Psoas muscle (tissue), 8 donors: Measurements from ENCODE around the gene PITPNC1. TPM values are rescaled to one million over a fixed set of nuclear protein-coding genes. Genes with fewer than 3 reads are reported as not detected.

Experiments
- ATAC-seq, 4 donors: fragments of 200-7000 bp; cut with Tn5 transposase; one replicate each; pipeline ENCODE4 v1.9.1; 2020; ENCODE audit warnings: moderate library complexity in 3 of 4, mild to moderate bottlenecking in 2 of 4
- DNase-seq, 2 donors: peaks; one replicate each; pipeline ENCODE4 v3.0.0-alpha.2; 2020
- H3K27ac ChIP-seq: fragments of 200-600 bp; one replicate; pipeline ENCODE4 v1.8.0; 2022
- H3K27me3 ChIP-seq, 3 donors: fragments of 200-600 bp in 1 of 3; one replicate each; pipeline versions ENCODE4 v1.6.1 to v1.8.0; 2013 to 2022; ENCODE audit warnings: low read length in 2 of 3, mild to moderate bottlenecking in 2 of 3, moderate library complexity in 1 of 3; ENCODE audit not compliant: insufficient read depth in 3 of 3
- H3K36me3 ChIP-seq, 2 donors: fragments of 200-600 bp in 1 of 2; one replicate each; pipeline versions ENCODE4 v1.6.1 to v1.8.0; 2013 to 2022; ENCODE audit warnings: low read depth in 1 of 2, mild to moderate bottlenecking in 1 of 2, moderate library complexity in 1 of 2; ENCODE audit not compliant: insufficient read depth in 1 of 2
- H3K4me1 ChIP-seq: fragments of 200-600 bp; one replicate; pipeline ENCODE4 v1.8.0; 2022
- H3K4me3 ChIP-seq: fragments of 200-600 bp; one replicate; pipeline ENCODE4 v1.8.0; 2022; ENCODE audit warnings: mild to moderate bottlenecking
- H3K9me3 ChIP-seq: fragments of 200-600 bp; one replicate; pipeline ENCODE4 v1.8.0; 2022
- WGBS, 3 donors: extraction: QIAGEN DNeasy Blood & Tissue Kit; methylation state at CpG; one replicate each; pipeline versions ENCODE4 v1.1.6 to v1.1.7; 2013; 5-methylcytosine and 5-hydroxymethylcytosine counted together
- intact Hi-C, 2 donors: fragments of 100-400 bp; cut with DNase I; formaldehyde crosslinking; loops; one replicate each; pipeline versions ENCODE4 v1.11.0 to v1.14.2; 2022
- polyA plus RNA-seq, 3 donors: library from polyadenylated mRNA; stranded (reverse); fragments of 200-250 nt; gene quantifications; one replicate each; pipeline ENCODE4 v1.2.3, GENCODE V29; 2013
- total RNA-seq, 4 donors: library from RNA; stranded (reverse); fragmentation: NEBNext Ultra II Directional in 2 of 4; extraction: Animal tissue kit (Norgen Biotek cat#: 25700) in 2 of 4; gene quantifications; one replicate each; pipeline versions ENCODE4 v1.2.1 to v1.2.4, GENCODE V29; 2021 to 2023
- TF ChIP-seq, protein P1 (sequence below): fragments of 200-600 bp; IDR thresholded peaks from one replicate; pipeline ENCODE4 v1.8.0; 2022; ENCODE audit warnings: antibody characterized with exemption
- donor health status: healthy with polysubstance abuse.
- donor health status: DM: no; HTN: no; CAD: no; lungs with moderate emphysema.
- donor health status: Bipolar disorder and iron deficiency.
- donor health status: healthy.
- donor health status: DM: yes; HTN: yes; CAD: no.
- donor health status: DM: no; HTN: no; CAD: no.
- donor health status: DM: no; HTN: no; CAD: no.
- donor health status: DM: yes; HTN: yes; CAD: no.

The PITPNC1 gene
- total and polyA plus RNA-seq, 7 donors = 4.4 to 54.7 (median 6.6) TPM

- TF ChIP-seq, protein P1, sequence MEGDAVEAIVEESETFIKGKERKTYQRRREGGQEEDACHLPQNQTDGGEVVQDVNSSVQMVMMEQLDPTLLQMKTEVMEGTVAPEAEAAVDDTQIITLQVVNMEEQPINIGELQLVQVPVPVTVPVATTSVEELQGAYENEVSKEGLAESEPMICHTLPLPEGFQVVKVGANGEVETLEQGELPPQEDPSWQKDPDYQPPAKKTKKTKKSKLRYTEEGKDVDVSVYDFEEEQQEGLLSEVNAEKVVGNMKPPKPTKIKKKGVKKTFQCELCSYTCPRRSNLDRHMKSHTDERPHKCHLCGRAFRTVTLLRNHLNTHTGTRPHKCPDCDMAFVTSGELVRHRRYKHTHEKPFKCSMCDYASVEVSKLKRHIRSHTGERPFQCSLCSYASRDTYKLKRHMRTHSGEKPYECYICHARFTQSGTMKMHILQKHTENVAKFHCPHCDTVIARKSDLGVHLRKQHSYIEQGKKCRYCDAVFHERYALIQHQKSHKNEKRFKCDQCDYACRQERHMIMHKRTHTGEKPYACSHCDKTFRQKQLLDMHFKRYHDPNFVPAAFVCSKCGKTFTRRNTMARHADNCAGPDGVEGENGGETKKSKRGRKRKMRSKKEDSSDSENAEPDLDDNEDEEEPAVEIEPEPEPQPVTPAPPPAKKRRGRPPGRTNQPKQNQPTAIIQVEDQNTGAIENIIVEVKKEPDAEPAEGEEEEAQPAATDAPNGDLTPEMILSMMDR = no peak
- ATAC-seq (peak; percentile 93 to 98 (median 96)), DNase-seq (peak; percentile 95 to 97)
- intact Hi-C loops = loop anchor here (10.0 kb wide), 2 partner anchors 458 to 738 kb away; partner anchors contain the start of gene BPTF (in 1 of the 2)
- peaks cover 34% of the 10 kb centered on the region for H3K4me1 ChIP-seq
- no peaks in the 10 kb centered on the region for H3K9me3 ChIP-seq
- peak within 1 kb of the TSS; percentile 81 for H3K4me3 ChIP-seq
- peaks cover 0 to 7% of the 10 kb centered on the region in 2 donors for H3K36me3 ChIP-seq
- no peaks in the 10 kb centered on the region for H3K27me3 ChIP-seq
- H3K27ac ChIP-seq = peak within 1 kb of the TSS; percentile 97
- WGBS, 3 donors = 1 to 2% (median 1%) methylated on average over 46 to 55 of the region's 55 CpGs
Observed at GRCh38 chr17:67366193-67367157, 10.6 kb upstream of the PITPNC1 start, which contains the start of gene PSMD12. PSMD12 (minus strand) TSS chr17:67366577; CDS start chr17:67366519, 58 bp downstream.

GRCh38 chr17:67369676-67370075 lies 7.4 kb upstream of the PITPNC1 start:
- H3K4me1 ChIP-seq = peaks cover 8% of the 10 kb centered on the region
- TF ChIP-seq, protein P1 = no peak
- intact Hi-C loops = loop anchor here (10.0 kb wide), 2 partner anchors 455 to 735 kb away; partner anchors contain the start of gene BPTF (in 1 of the 2)
- no peak overlapping the region for H3K27ac ChIP-seq
- no peak overlapping the region for H3K4me3 ChIP-seq
- H3K36me3 ChIP-seq = no peaks in the 10 kb centered on the region
- ATAC-seq (no peak), DNase-seq (no peak)
- no peaks in the 10 kb centered on the region for H3K9me3 ChIP-seq
- no peaks in the 10 kb centered on the region for H3K27me3 ChIP-seq

DNA sequence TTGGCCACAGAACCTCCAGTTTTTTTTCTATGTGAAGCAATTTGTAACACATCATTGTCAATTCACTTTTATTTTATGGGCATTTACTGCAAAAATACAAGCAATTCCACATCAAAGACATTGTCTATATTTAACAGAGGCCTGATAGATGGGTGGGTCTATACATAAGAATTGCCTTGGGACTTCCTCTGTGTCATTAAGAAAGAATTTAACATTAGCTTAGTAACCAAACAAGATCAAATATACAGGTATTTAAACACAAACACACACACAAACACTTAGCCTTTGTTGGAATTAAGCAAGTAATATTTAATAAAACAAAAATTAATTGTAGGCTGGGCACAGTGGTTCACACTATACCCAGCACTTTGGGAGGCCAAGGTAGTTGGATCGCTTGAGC lies 4.3 kb upstream of the PITPNC1 start:
- 88 to 94% (median 94%) methylated on average over 1 of the region's 1 CpG for WGBS, 3 donors
- Histone ChIP-seq H3K36me3 (no peaks in the 10 kb centered on the region), H3K27ac (no peak overlapping the region), H3K4me1 (peaks cover 10% of the 10 kb centered on the region), H3K4me3 (no peak overlapping the region), H3K27me3 (no peaks in the 10 kb centered on the region), H3K9me3 (no peaks in the 10 kb centered on the region)
- intact Hi-C loops = no loop called here
- no peak for DNase-seq
- TF ChIP-seq, protein P1 = no peak
- ATAC-seq = no peak

- no peak overlapping the region for H3K27ac ChIP-seq
- peak; percentile 58 to 67 (median 64) for ATAC-seq
Observed at GRCh38 chr17:67374329-67375053, 2.6 kb upstream of the PITPNC1 start.

More at GRCh38 chr17:67374329-67375053, 2.6 kb upstream of the PITPNC1 start:
- Histone ChIP-seq H3K27me3 (no peaks in the 10 kb centered on the region), H3K4me1 (peaks cover 10% of the 10 kb centered on the region), H3K4me3 (no peak overlapping the region), H3K9me3 (no peaks in the 10 kb centered on the region), H3K36me3 (peaks cover 0 to under 1% of the 10 kb centered on the region in 2 donors)
- intact Hi-C loops = loop anchor here in 1 of 2 donors (2.0 to 5.0 kb wide), 3 partner anchors 228 to 314 kb away; no protein-coding TSS in a partner anchor
- 13 to 19% (median 14%) methylated on average over 12 of the region's 12 CpGs for WGBS, 3 donors
- DNase-seq = peak; percentile 86 to 94
- TF ChIP-seq, protein P1 = peak; percentile 86
